HepG2 (cell line): ENCODE measurements around the gene B3GNT9. TPM values are rescaled to one million over a fixed set of nuclear protein-coding genes. Genes with fewer than 3 reads are reported as not detected.

Source experiments
- FOXM1 ChIP-seq: sonication (generic); formaldehyde crosslinking; IDR thresholded peaks from 2 replicates; pipeline ENCODE4 v1.5.0; 2020; ENCODE audit warnings: missing genetic modification reagents
- GATA4 ChIP-seq: sonication (generic); IDR thresholded peaks from 2 replicates; pipeline ENCODE4 v1.6.1; 2016; ENCODE audit warnings: antibody characterized with exemption, low read depth, borderline replicate concordance
- HOXA7 ChIP-seq: sonication (generic); formaldehyde crosslinking; IDR thresholded peaks from 2 replicates; pipeline ENCODE4 v1.8.1; 2022; ENCODE audit warnings: mild to moderate bottlenecking, missing genetic modification reagents, moderate library complexity
- HOXD1 ChIP-seq: sonication (generic); formaldehyde crosslinking; IDR thresholded peaks from 2 replicates; pipeline ENCODE4 v1.5.0; 2020; ENCODE audit warnings: missing genetic modification reagents
- KIAA2018 ChIP-seq: sonication (generic); formaldehyde crosslinking; IDR thresholded peaks from 2 replicates; pipeline ENCODE4 v1.5.0; 2020; ENCODE audit warnings: mild to moderate bottlenecking, missing genetic modification reagents, borderline replicate concordance
- KLF13 ChIP-seq: sonication (generic); formaldehyde crosslinking; IDR thresholded peaks from 2 replicates; pipeline ENCODE4 v1.4.0; 2020; ENCODE audit warnings: mild to moderate bottlenecking, missing genetic modification reagents
- MEF2D ChIP-seq: sonication (generic); formaldehyde crosslinking; IDR thresholded peaks from 2 replicates; pipeline ENCODE4 v1.5.1; 2020; ENCODE audit warnings: mild to moderate bottlenecking, missing genetic modification reagents
- NONO ChIP-seq, 2 experiments: fragments of 450-650 bp in 1 of 2; sonication (generic) in 1 of 2; formaldehyde crosslinking in 1 of 2; IDR thresholded peaks in 1 of 2; conservative IDR thresholded peaks in 1 of 2; 2 replicates each; pipeline versions ENCODE4 v1.6.1 to v1.8.0; 2017 to 2022; ENCODE audit warnings: mild to moderate bottlenecking in 1 of 2, missing genetic modification reagents in 1 of 2, moderate library complexity in 1 of 2
- SALL1 ChIP-seq: sonication (generic); formaldehyde crosslinking; IDR thresholded peaks from 2 replicates; pipeline ENCODE4 v1.8.0; 2022; ENCODE audit warnings: mild to moderate bottlenecking, missing genetic modification reagents
- STAT5B ChIP-seq: sonication (generic); formaldehyde crosslinking; IDR thresholded peaks from 2 replicates; pipeline ENCODE4 v1.4.0; 2020; ENCODE audit warnings: missing genetic modification reagents
- TGIF2 ChIP-seq: IDR thresholded peaks from 2 replicates; pipeline ENCODE4 v1.6.1; 2016; ENCODE audit warnings: control low read depth, missing compliant biosample characterization
- ZBTB25 ChIP-seq: IDR thresholded peaks from 2 replicates; pipeline ENCODE4 v1.6.1; 2018; ENCODE audit warnings: missing genetic modification reagents
- ZNF124 ChIP-seq: sonication (generic); formaldehyde crosslinking; IDR thresholded peaks from 2 replicates; pipeline ENCODE4 v1.4.0; 2020; ENCODE audit warnings: missing genetic modification reagents
- ZNF136 ChIP-seq: sonication (generic); formaldehyde crosslinking; IDR thresholded peaks from 2 replicates; pipeline ENCODE4 v1.8.1; 2022; ENCODE audit warnings: low read depth, mild to moderate bottlenecking, moderate library complexity, missing genetic modification reagents
- ZNF225 ChIP-seq: sonication (generic); formaldehyde crosslinking; IDR thresholded peaks from 2 replicates; pipeline ENCODE4 v1.4.0; 2020; ENCODE audit warnings: mild to moderate bottlenecking, missing genetic modification reagents
- ZNF253 ChIP-seq: sonication (generic); formaldehyde crosslinking; IDR thresholded peaks from 2 replicates; pipeline ENCODE4 v1.8.0; 2022; ENCODE audit warnings: mild to moderate bottlenecking, missing genetic modification reagents, borderline replicate concordance
- polyA plus RNA-seq, 8 experiments: library from polyadenylated mRNA; depleted of rRNA in 3 of 8; stranded (reverse) in 7 of 8; unstranded in 1 of 8; fragments of >200 nt; fragmentation: Illumina TruSeq in 4 of 8; extraction: Trizol in 4 of 8; gene quantifications; 2 replicates each; pipeline versions ENCODE4 v1.2.1 to v1.2.3, GENCODE V29; 2011 to 2016; ENCODE audit warnings: low read depth in 4 of 8, missing spikeins in 1 of 8, mixed read lengths in 1 of 8; ENCODE audit not compliant: insufficient read depth in 1 of 8
- total RNA-seq, 5 experiments: library from RNA; depleted of rRNA; stranded (reverse); fragments of >200 nt; fragmentation: Illumina TruSeq; extraction: Trizol; gene quantifications; 2 replicates each; pipeline ENCODE4 v1.2.3, GENCODE V29; 2016; ENCODE audit warnings: low read depth in 1 of 5

Gene B3GNT9
- total and polyA plus RNA-seq, 2 of the 13 experiments (the other 11 are each of a cell fraction or from before 2014, with no cell fraction given): 1.5 to 3.1 TPM

DNA sequence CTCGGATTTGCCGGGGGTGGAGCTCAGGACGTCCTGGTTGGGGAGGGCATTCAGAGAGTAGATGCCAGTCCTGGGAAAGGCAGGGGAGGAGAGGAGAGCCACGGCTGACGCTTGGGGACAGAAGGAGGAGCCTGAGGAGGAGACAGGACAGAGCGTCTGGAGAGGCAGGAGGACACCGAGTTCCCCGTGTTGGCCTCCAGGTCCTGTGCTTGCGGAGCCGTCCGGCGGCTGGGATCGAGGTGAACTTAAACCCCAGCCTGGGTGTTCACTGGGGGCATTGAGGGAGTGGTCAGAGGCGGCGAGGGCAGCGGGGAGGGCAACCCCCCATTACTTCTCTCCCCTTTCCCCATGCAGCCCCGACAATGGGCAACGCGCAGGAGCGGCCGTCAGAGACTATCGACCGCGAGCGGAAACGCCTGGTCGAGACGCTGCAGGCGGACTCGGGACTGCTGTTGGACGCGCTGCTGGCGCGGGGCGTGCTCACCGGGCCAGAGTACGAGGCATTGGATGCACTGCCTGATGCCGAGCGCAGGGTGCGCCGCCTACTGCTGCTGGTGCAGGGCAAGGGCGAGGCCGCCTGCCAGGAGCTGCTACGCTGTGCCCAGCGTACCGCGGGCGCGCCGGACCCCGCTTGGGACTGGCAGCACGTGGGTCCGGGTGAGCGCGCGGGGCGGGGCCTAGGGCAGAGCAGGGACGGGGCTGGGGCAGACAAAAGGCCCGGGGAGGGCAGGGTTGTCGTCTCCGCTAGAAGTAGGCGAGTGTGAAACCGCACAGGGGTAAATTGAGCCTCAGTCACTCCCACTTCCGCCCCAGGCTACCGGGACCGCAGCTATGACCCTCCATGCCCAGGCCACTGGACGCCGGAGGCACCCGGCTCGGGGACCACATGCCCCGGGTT lies 23.3 kb upstream of the B3GNT9 start (continued):
- peak; percentile 81 for TF ChIP-seq ZNF124
- peak; percentile 90 for TF ChIP-seq TGIF2 (CRISPR knock-in tag)
- no peak for TF ChIP-seq HOXD1
- no peak for TF ChIP-seq GATA4
- TF ChIP-seq ZBTB25: 0 out of 2 replicates have a peak, but pooled peaks have one; percentile 61
- TF ChIP-seq KLF13 (CRISPR knock-in tag): peak; percentile 65; the same call in 1 of the 2 replicates
- TF ChIP-seq KIAA2018: no peak
- peak; percentile 84 for TF ChIP-seq HOXA7 (CRISPR knock-in tag)
- no peak for TF ChIP-seq NONO (IDR thresholded peaks at IDR 0.05)
- TF ChIP-seq NONO (CRISPR knock-in tag; conservative IDR thresholded peaks at IDR 0.05): peak; percentile 96
- peak; percentile 51 for TF ChIP-seq ZNF225 (CRISPR knock-in tag)
- peak; percentile 96 for TF ChIP-seq SALL1 (CRISPR knock-in tag)
- TF ChIP-seq ZNF253: no peak
- peak; percentile 98; the same call in 1 of the 2 replicates for TF ChIP-seq ZNF136 (CRISPR knock-in tag)
- TF ChIP-seq FOXM1 (CRISPR knock-in tag): no peak
- peak; percentile 18; the same call in 1 of the 2 replicates for TF ChIP-seq STAT5B (CRISPR knock-in tag)
- TF ChIP-seq MEF2D: peak; percentile 69
